ENCODE data around the gene TLCD4. TPM values are rescaled to one million over a fixed set of nuclear protein-coding genes. Genes with fewer than 3 reads are reported as not detected.

Gene TLCD4
- total and polyA plus RNA-seq, 2 of the 13 experiments (the other 11 are each of a cell fraction or from before 2014, with no cell fraction given) = 4.7 to 14.5 TPM

DNA sequence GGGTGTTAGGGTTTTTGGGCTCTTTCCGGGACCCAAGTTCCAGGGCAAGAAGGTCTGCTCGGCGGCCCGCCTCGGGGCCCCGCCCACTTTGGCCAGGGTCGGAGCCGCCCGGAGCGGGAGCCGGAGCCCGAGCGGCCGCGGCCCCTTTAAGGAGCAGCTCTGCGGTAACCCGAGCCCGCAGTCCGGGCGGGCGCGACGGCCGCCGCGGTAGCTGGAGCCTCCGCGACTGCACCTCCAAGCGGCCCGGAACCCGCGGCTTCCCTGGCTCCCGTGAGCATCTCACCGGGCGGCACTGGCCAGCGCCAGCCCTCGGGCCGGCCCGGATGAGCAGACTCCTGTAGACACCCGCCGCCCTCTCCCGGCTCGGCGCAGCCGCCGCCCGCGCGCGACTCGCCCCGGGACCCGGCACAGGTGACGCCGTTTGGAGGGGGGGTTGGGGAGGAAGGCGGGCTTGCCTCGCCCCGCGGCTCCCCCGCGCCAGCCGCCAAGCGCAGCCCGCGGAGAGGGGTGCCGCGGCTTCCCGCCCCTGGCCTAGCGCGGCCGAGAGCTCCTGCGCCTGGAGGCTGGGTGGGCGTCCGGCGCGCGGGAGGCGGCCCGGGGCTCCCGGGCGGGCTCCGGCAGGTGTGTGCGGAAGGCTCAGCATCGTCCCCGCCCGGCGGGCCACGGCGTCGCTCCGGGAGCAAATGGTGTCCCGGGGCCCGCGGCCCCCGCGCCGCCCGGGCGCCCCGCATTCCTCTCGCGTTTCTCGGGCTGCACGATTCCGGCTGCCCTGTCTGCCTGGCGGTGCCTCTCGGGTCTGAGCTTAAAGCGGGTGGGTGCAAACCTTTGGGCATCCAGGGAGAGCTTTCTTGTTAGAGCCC lies at the start of gene TLCD4 (continued):
- TF ChIP-seq ZNF766 (CRISPR knock-in tag; IDR thresholded peaks at IDR 0.05; ENCODE audit: borderline replicate concordance) = no peak
- TF ChIP-seq, protein P1, sequence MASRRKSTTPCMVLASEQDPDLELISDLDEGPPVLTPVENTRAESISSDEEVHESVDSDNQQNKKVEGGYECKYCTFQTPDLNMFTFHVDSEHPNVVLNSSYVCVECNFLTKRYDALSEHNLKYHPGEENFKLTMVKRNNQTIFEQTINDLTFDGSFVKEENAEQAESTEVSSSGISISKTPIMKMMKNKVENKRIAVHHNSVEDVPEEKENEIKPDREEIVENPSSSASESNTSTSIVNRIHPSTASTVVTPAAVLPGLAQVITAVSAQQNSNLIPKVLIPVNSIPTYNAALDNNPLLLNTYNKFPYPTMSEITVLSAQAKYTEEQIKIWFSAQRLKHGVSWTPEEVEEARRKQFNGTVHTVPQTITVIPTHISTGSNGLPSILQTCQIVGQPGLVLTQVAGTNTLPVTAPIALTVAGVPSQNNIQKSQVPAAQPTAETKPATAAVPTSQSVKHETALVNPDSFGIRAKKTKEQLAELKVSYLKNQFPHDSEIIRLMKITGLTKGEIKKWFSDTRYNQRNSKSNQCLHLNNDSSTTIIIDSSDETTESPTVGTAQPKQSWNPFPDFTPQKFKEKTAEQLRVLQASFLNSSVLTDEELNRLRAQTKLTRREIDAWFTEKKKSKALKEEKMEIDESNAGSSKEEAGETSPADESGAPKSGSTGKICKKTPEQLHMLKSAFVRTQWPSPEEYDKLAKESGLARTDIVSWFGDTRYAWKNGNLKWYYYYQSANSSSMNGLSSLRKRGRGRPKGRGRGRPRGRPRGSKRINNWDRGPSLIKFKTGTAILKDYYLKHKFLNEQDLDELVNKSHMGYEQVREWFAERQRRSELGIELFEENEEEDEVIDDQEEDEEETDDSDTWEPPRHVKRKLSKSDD (CRISPR knock-in tag; IDR thresholded peaks at IDR 0.05; ENCODE audit: low read depth) = no peak
- TF ChIP-seq ZNF441 (CRISPR knock-in tag; IDR thresholded peaks at IDR 0.05; ENCODE audit: borderline replicate concordance) = no peak
- TF ChIP-seq, protein P2, sequence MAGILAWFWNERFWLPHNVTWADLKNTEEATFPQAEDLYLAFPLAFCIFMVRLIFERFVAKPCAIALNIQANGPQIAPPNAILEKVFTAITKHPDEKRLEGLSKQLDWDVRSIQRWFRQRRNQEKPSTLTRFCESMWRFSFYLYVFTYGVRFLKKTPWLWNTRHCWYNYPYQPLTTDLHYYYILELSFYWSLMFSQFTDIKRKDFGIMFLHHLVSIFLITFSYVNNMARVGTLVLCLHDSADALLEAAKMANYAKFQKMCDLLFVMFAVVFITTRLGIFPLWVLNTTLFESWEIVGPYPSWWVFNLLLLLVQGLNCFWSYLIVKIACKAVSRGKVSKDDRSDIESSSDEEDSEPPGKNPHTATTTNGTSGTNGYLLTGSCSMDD (CRISPR knock-in tag; IDR thresholded peaks at IDR 0.05) = 0 out of 2 replicates have a peak, but pooled peaks have one; percentile 47
- no peak; the same call in 1 of the 2 replicates for TF ChIP-seq ZNF709 (CRISPR knock-in tag; IDR thresholded peaks at IDR 0.05)
- no peak for TF ChIP-seq FOXK1 (CRISPR knock-in tag; IDR thresholded peaks at IDR 0.05; ENCODE audit: borderline replicate concordance, low read depth)
- TF ChIP-seq ZBTB20 (CRISPR knock-in tag; IDR thresholded peaks at IDR 0.05; ENCODE audit: borderline replicate concordance, low read depth) = no peak
- TF ChIP-seq ZNF496 (CRISPR knock-in tag; IDR thresholded peaks at IDR 0.05; ENCODE audit: insufficient replicate concordance) = no peak
- TF ChIP-seq RXRA (CRISPR knock-in tag; IDR thresholded peaks at IDR 0.05) = no peak
- no peak for TF ChIP-seq TAF15 (IDR thresholded peaks at IDR 0.05; ENCODE audit: low read depth, low read length, poor library complexity, severe bottlenecking)
- 0 out of 2 replicates have a peak, but pooled peaks have one; percentile 44 for TF ChIP-seq ZNF776 (CRISPR knock-in tag; IDR thresholded peaks at IDR 0.05)
- TF ChIP-seq, protein P3, sequence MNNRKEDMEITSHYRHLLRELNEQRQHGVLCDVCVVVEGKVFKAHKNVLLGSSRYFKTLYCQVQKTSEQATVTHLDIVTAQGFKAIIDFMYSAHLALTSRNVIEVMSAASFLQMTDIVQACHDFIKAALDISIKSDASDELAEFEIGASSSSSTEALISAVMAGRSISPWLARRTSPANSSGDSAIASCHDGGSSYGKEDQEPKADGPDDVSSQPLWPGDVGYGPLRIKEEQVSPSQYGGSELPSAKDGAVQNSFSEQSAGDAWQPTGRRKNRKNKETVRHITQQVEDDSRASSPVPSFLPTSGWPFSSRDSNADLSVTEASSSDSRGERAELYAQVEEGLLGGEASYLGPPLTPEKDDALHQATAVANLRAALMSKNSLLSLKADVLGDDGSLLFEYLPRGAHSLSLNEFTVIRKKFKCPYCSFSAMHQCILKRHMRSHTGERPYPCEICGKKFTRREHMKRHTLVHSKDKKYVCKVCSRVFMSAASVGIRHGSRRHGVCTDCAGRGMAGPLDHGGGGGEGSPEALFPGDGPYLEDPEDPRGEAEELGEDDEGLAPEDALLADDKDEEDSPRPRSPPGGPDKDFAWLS (CRISPR knock-in tag; IDR thresholded peaks at IDR 0.05; ENCODE audit: borderline replicate concordance) = no peak
- TF ChIP-seq, protein P4, sequence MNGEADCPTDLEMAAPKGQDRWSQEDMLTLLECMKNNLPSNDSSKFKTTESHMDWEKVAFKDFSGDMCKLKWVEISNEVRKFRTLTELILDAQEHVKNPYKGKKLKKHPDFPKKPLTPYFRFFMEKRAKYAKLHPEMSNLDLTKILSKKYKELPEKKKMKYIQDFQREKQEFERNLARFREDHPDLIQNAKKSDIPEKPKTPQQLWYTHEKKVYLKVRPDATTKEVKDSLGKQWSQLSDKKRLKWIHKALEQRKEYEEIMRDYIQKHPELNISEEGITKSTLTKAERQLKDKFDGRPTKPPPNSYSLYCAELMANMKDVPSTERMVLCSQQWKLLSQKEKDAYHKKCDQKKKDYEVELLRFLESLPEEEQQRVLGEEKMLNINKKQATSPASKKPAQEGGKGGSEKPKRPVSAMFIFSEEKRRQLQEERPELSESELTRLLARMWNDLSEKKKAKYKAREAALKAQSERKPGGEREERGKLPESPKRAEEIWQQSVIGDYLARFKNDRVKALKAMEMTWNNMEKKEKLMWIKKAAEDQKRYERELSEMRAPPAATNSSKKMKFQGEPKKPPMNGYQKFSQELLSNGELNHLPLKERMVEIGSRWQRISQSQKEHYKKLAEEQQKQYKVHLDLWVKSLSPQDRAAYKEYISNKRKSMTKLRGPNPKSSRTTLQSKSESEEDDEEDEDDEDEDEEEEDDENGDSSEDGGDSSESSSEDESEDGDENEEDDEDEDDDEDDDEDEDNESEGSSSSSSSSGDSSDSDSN (CRISPR knock-in tag; IDR thresholded peaks at IDR 0.05) = peak; percentile 84; the same call in 1 of the 2 replicates
- TF ChIP-seq, protein P5, sequence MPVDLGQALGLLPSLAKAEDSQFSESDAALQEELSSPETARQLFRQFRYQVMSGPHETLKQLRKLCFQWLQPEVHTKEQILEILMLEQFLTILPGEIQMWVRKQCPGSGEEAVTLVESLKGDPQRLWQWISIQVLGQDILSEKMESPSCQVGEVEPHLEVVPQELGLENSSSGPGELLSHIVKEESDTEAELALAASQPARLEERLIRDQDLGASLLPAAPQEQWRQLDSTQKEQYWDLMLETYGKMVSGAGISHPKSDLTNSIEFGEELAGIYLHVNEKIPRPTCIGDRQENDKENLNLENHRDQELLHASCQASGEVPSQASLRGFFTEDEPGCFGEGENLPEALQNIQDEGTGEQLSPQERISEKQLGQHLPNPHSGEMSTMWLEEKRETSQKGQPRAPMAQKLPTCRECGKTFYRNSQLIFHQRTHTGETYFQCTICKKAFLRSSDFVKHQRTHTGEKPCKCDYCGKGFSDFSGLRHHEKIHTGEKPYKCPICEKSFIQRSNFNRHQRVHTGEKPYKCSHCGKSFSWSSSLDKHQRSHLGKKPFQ (CRISPR knock-in tag; IDR thresholded peaks at IDR 0.05; ENCODE audit: insufficient replicate concordance) = no peak
